Keratinocyte (primary cell): ENCODE results near the gene CFAP410. TPM values are rescaled to one million over a fixed set of nuclear protein-coding genes. Genes with fewer than 3 reads are reported as not detected.

Experiments used
- DNase-seq: peaks from one replicate; pipeline ENCODE4 v3.0.0-alpha.2; 2011; ENCODE audit warnings: low read depth, missing footprints, low spot score
- FAIRE-seq: peaks from 2 replicates; lab custom pipeline; 2011; peaks lifted over from hg19 to GRCh38; lab: Jason Lieb, UNC
- H2AFZ ChIP-seq: 2 replicates; pipeline ENCODE4 v1.6.0; 2012; ENCODE audit warnings: low read length, control low read depth, inconsistent platforms; ENCODE audit not compliant: control insufficient read depth
- H3K27ac ChIP-seq: 2 replicates; pipeline ENCODE4 v1.5.1; 2011; ENCODE audit warnings: low read length; ENCODE audit not compliant: control insufficient read depth, insufficient read depth
- H3K27me3 ChIP-seq: 3 replicates; pipeline ENCODE4 v1.6.0; 2011; ENCODE audit warnings: low read length; ENCODE audit not compliant: control insufficient read depth, insufficient read depth; ENCODE audit errors: extremely low read depth
- H3K36me3 ChIP-seq, 2 experiments: 2 replicates in 1 of 2; 3 replicates in 1 of 2; pipeline ENCODE4 v1.5.1; 2011; ENCODE audit warnings: low read length in 2 of 2, mild to moderate bottlenecking in 1 of 2; ENCODE audit not compliant: control insufficient read depth in 2 of 2, insufficient read depth in 2 of 2; ENCODE audit errors: extremely low read depth in 1 of 2
- H3K4me1 ChIP-seq: 3 replicates; pipeline ENCODE4 v1.5.1; 2011; ENCODE audit warnings: low read length; ENCODE audit not compliant: control insufficient read depth, insufficient read depth; ENCODE audit errors: extremely low read depth
- H3K4me2 ChIP-seq: 3 replicates; pipeline ENCODE4 v1.6.0; 2011; ENCODE audit warnings: low read depth, low read length; ENCODE audit not compliant: control insufficient read depth, insufficient read depth; ENCODE audit errors: extremely low read depth
- H3K4me3 ChIP-seq, 3 experiments: fragments of 200-600 bp in 1 of 3; sonication (generic) in 1 of 3; 2 replicates in 2 of 3; 3 replicates in 1 of 3; pipeline ENCODE4 v1.5.1; 2011 to 2016; ENCODE audit warnings: low read length in 3 of 3, mild to moderate bottlenecking in 3 of 3, control low read depth in 2 of 3, inconsistent platforms in 1 of 3, low read depth in 1 of 3, mixed read lengths in 1 of 3, mixed run types in 1 of 3, moderate library complexity in 1 of 3; ENCODE audit not compliant: control insufficient read depth in 2 of 3, insufficient read depth in 2 of 3; ENCODE audit errors: extremely low read depth in 1 of 3
- H3K79me2 ChIP-seq: 2 replicates; pipeline ENCODE4 v1.6.0; 2012; ENCODE audit warnings: low read length; ENCODE audit not compliant: control insufficient read depth, insufficient read depth
- H3K9ac ChIP-seq: 3 replicates; pipeline ENCODE4 v1.6.0; 2011; ENCODE audit warnings: low read length; ENCODE audit not compliant: control insufficient read depth, insufficient read depth; ENCODE audit errors: extremely low read depth
- H3K9me1 ChIP-seq: 3 replicates; pipeline ENCODE4 v1.6.0; 2011; ENCODE audit warnings: low read length; ENCODE audit not compliant: control insufficient read depth, insufficient read depth; ENCODE audit errors: extremely low read depth
- H3K9me3 ChIP-seq: 2 replicates; pipeline ENCODE4 v1.5.1; 2012; ENCODE audit warnings: low read depth, low read length; ENCODE audit not compliant: control insufficient read depth
- H4K20me1 ChIP-seq: 3 replicates; pipeline ENCODE4 v1.6.0; 2011; ENCODE audit warnings: low read length; ENCODE audit not compliant: control insufficient read depth, insufficient read depth; ENCODE audit errors: extremely low read depth
- EZH2 ChIP-seq: IDR thresholded peaks from one replicate; pipeline ENCODE4 v1.6.1; 2012; ENCODE audit warnings: inconsistent platforms, mild to moderate bottlenecking, low read length, moderate library complexity
- dilution Hi-C: fragments of 300-500 bp; cut with MboI; formaldehyde crosslinking; loops from one replicate; pipeline ENCODE4 v1.7.0; 2020; ENCODE audit warnings: low sequenced_read_pairs; ENCODE audit not compliant: extremely low pct_ligation_motif_present
- polyA plus RNA-seq, 5 experiments: library from polyadenylated mRNA; depleted of rRNA in 3 of 5; stranded (reverse) in 3 of 5; stranded (forward) in 1 of 5; unstranded in 1 of 5; fragments of >200 nt; gene quantifications; 1 replicate in 1 of 5; 2 replicates in 3 of 5; 3 replicates in 1 of 5; pipeline versions ENCODE4 v1.2.1 to v1.2.3, GENCODE V29; 2011 to 2012; ENCODE audit warnings: missing spikeins in 2 of 5, low read depth in 1 of 5, low replicate concordance in 1 of 5
- TF ChIP-seq, protein P1 (sequence below), 3 experiments: IDR thresholded peaks in 1 of 3; conservative IDR thresholded peaks in 1 of 3; optimal IDR thresholded peaks in 1 of 3; 2 replicates in 2 of 3; 3 replicates in 1 of 3; pipeline versions ENCODE3 to v1.5.1; 2011; ENCODE audit warnings: low read length in 3 of 3, mild to moderate bottlenecking in 3 of 3, moderate library complexity in 2 of 3, control low read depth in 1 of 3, inconsistent platforms in 1 of 3; ENCODE audit not compliant: insufficient read depth in 2 of 3; ENCODE audit errors: extremely low read depth in 1 of 3

The CFAP410 gene
- polyA plus RNA-seq, 1 donor (not counting 4 experiments of a cell fraction or from before 2014, with no cell fraction given) = 2.2 TPM

- no peak overlapping the region for H3K4me3 ChIP-seq
- TF ChIP-seq EZH2 = no peak
- TF ChIP-seq, protein P1, sequence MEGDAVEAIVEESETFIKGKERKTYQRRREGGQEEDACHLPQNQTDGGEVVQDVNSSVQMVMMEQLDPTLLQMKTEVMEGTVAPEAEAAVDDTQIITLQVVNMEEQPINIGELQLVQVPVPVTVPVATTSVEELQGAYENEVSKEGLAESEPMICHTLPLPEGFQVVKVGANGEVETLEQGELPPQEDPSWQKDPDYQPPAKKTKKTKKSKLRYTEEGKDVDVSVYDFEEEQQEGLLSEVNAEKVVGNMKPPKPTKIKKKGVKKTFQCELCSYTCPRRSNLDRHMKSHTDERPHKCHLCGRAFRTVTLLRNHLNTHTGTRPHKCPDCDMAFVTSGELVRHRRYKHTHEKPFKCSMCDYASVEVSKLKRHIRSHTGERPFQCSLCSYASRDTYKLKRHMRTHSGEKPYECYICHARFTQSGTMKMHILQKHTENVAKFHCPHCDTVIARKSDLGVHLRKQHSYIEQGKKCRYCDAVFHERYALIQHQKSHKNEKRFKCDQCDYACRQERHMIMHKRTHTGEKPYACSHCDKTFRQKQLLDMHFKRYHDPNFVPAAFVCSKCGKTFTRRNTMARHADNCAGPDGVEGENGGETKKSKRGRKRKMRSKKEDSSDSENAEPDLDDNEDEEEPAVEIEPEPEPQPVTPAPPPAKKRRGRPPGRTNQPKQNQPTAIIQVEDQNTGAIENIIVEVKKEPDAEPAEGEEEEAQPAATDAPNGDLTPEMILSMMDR (optimal IDR thresholded peaks at IDR 0.05 in 1 of 3, IDR thresholded peaks at IDR 0.05 in 1 of 3, conservative IDR thresholded peaks at IDR 0.05 in 1 of 3; ENCODE audit: extremely low read depth in 1 of 3, insufficient read depth in 2 of 3, low read length in 3 of 3) = no peak
- no peaks in the 10 kb centered on the region for H3K79me2 ChIP-seq
- H3K4me1 ChIP-seq = no peaks in the 10 kb centered on the region
- H3K27ac ChIP-seq = no peak overlapping the region
- FAIRE-seq (no peak), DNase-seq (no peak)
- H3K27me3 ChIP-seq = peaks cover 48% of the 10 kb centered on the region
- no peak overlapping the region for H3K9ac ChIP-seq
- no peaks in the 10 kb centered on the region for H3K9me3 ChIP-seq
- no peaks in the 10 kb centered on the region for H3K9me1 ChIP-seq
- no peak overlapping the region for H3K4me2 ChIP-seq
- no peaks in the 10 kb centered on the region for H3K36me3 ChIP-seq
- dilution Hi-C loops = no loop called here
- H4K20me1 ChIP-seq = no peaks in the 10 kb centered on the region
- no peak overlapping the region for H2AFZ ChIP-seq
These were observed 12.5 kb upstream of the CFAP410 start for GRCh38 chr21:44351535-44352252.

- Histone ChIP-seq H3K9me1 (no peaks in the 10 kb centered on the region), H3K4me1 (no peaks in the 10 kb centered on the region), H3K4me2 (no peak overlapping the region), H3K27ac (no peak overlapping the region), H4K20me1 (no peaks in the 10 kb centered on the region), H3K79me2 (no peaks in the 10 kb centered on the region), H3K27me3 (peaks cover 48% of the 10 kb centered on the region), H3K4me3 (no peak overlapping the region), H3K9ac (no peak overlapping the region), H3K9me3 (no peaks in the 10 kb centered on the region), H3K36me3 (no peaks in the 10 kb centered on the region), H2AFZ (no peak overlapping the region)
- DNase-seq = no peak
- FAIRE-seq = no peak
- peak; percentile 77 for TF ChIP-seq EZH2
- TF ChIP-seq, protein P1 (optimal IDR thresholded peaks at IDR 0.05 in 1 of 3, IDR thresholded peaks at IDR 0.05 in 1 of 3, conservative IDR thresholded peaks at IDR 0.05 in 1 of 3; ENCODE audit: extremely low read depth in 1 of 3, insufficient read depth in 2 of 3, low read length in 3 of 3) = no peak
- dilution Hi-C loops = no loop called here
These were observed 11.7 kb upstream of the CFAP410 start for GRCh38 chr21:44350773-44351481.
